ENCODE measurements around the gene FGD6.

DNA sequence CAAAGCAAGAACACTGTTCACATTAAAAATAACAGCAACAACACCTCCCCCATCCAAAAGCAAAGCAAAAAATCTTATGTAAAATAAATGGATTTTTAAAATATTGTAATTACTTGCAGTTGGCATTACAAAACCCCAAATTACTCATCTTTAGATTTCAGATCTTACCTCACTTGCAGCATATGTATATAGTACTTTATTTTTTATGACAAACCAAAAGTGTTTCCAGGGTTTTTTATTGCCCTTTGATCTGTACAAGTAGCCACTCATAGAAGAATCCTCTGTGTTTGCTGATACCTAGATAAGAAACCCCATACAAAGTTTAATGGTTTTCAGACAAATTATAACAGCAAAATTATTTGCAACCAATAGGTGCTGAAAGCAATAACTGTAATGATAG, 131.7 kb downstream of the FGD6 start:
- TF ChIP-seq, protein P1, sequence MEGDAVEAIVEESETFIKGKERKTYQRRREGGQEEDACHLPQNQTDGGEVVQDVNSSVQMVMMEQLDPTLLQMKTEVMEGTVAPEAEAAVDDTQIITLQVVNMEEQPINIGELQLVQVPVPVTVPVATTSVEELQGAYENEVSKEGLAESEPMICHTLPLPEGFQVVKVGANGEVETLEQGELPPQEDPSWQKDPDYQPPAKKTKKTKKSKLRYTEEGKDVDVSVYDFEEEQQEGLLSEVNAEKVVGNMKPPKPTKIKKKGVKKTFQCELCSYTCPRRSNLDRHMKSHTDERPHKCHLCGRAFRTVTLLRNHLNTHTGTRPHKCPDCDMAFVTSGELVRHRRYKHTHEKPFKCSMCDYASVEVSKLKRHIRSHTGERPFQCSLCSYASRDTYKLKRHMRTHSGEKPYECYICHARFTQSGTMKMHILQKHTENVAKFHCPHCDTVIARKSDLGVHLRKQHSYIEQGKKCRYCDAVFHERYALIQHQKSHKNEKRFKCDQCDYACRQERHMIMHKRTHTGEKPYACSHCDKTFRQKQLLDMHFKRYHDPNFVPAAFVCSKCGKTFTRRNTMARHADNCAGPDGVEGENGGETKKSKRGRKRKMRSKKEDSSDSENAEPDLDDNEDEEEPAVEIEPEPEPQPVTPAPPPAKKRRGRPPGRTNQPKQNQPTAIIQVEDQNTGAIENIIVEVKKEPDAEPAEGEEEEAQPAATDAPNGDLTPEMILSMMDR (IDR thresholded peaks at IDR 0.05), result no peak
- no peak for TF ChIP-seq POLR2A (IDR thresholded peaks at IDR 0.05)

Data from ovary (tissue), 3 donors.